ENCODE measurements around the gene DCDC1.

DCDC1 gene

GRCh38 chr11:31005202-31005601 lies 364.3 kb downstream of the DCDC1 start:
- H3K4me3 ChIP-seq (ENCODE audit: low read length), result no peak overlapping the region
- no peak for TF ChIP-seq CTCF (IDR thresholded peaks at IDR 0.05; ENCODE audit: insufficient read depth, low read depth, low read length, missing control alignments)
- DNase-seq (ENCODE audit: low read depth), result no peak

GRCh38 chr11:31001427-31001826 lies 368.1 kb downstream of the DCDC1 start:
- no peak overlapping the region for H3K4me3 ChIP-seq (ENCODE audit: low read length)
- TF ChIP-seq CTCF (IDR thresholded peaks at IDR 0.05; ENCODE audit: insufficient read depth, low read depth, low read length, missing control alignments), result no peak
- DNase-seq (ENCODE audit: low read depth), result no peak

- TF ChIP-seq CTCF (IDR thresholded peaks at IDR 0.05; ENCODE audit: insufficient read depth, low read depth, low read length, missing control alignments), result no peak
- no peak overlapping the region for H3K4me3 ChIP-seq (ENCODE audit: low read length)
- no peak for DNase-seq (ENCODE audit: low read depth)
Measured at GRCh38 chr11:31000381-31000780, 369.2 kb downstream of the DCDC1 start.

GRCh38 chr11:30992513-30992849 lies 377.1 kb downstream of the DCDC1 start:
- no peak overlapping the region for H3K4me3 ChIP-seq (ENCODE audit: low read length)
- no peak for DNase-seq (ENCODE audit: low read depth)
- no peak for TF ChIP-seq CTCF (IDR thresholded peaks at IDR 0.05; ENCODE audit: insufficient read depth, low read depth, low read length, missing control alignments)

- no peak for TF ChIP-seq CTCF (IDR thresholded peaks at IDR 0.05; ENCODE audit: insufficient read depth, low read depth, low read length, missing control alignments)
- DNase-seq (ENCODE audit: low read depth), result no peak
- no peak overlapping the region for H3K4me3 ChIP-seq (ENCODE audit: low read length)
Measured at GRCh38 chr11:30991802-30992512, 377.6 kb downstream of the DCDC1 start.

- no peak for TF ChIP-seq CTCF (IDR thresholded peaks at IDR 0.05; ENCODE audit: insufficient read depth, low read depth, low read length, missing control alignments)
- DNase-seq (ENCODE audit: low read depth), result no peak
- H3K4me3 ChIP-seq (ENCODE audit: low read length), result no peak overlapping the region
Measured at GRCh38 chr11:30991376-30991775, 378.2 kb downstream of the DCDC1 start.

GRCh38 chr11:30990625-30991296 lies 378.8 kb downstream of the DCDC1 start:
- H3K4me3 ChIP-seq (ENCODE audit: low read length), result no peak overlapping the region
- no peak for TF ChIP-seq CTCF (IDR thresholded peaks at IDR 0.05; ENCODE audit: insufficient read depth, low read depth, low read length, missing control alignments)
- DNase-seq (ENCODE audit: low read depth), result no peak
